H9 (cell line): ENCODE data around the gene ATP1A2. TPM values are rescaled to one million over a fixed set of nuclear protein-coding genes. Genes with fewer than 3 reads are reported as not detected.

Experiments used
- DNase-seq: peaks from one replicate; pipeline ENCODE4 v3.0.0-alpha.2; 2017
- H2AFZ ChIP-seq: one replicate; pipeline ENCODE4 v1.6.1; 2013; ENCODE audit warnings: mild to moderate bottlenecking, low read length, control low read depth, moderate library complexity
- H2AK5ac ChIP-seq: 2 replicates; pipeline ENCODE4 v1.6.1; 2013; ENCODE audit warnings: low read length, control low read depth, mixed read lengths; ENCODE audit not compliant: insufficient read length
- H2BK120ac ChIP-seq: one replicate; pipeline ENCODE4 v1.6.1; 2013; ENCODE audit warnings: low read depth, mild to moderate bottlenecking, low read length, control low read depth, inconsistent platforms; ENCODE audit not compliant: poor library complexity, severe bottlenecking
- H2BK12ac ChIP-seq: 2 replicates; pipeline ENCODE4 v1.6.1; 2013; ENCODE audit warnings: low read length, control low read depth, mixed read lengths, low read depth; ENCODE audit not compliant: insufficient read length
- H2BK15ac ChIP-seq: 2 replicates; pipeline ENCODE4 v1.6.1; 2013; ENCODE audit warnings: low read depth, low read length, control low read depth
- H2BK20ac ChIP-seq: one replicate; pipeline ENCODE4 v1.6.1; 2013; ENCODE audit warnings: low read depth, mild to moderate bottlenecking, low read length, control low read depth, inconsistent platforms; ENCODE audit not compliant: poor library complexity, severe bottlenecking
- H2BK5ac ChIP-seq: 2 replicates; pipeline ENCODE4 v1.6.1; 2013; ENCODE audit warnings: low read length, control low read depth, mixed read lengths; ENCODE audit not compliant: insufficient read length
- H3K14ac ChIP-seq: 2 replicates; pipeline ENCODE4 v1.6.1; 2013; ENCODE audit warnings: low read length, control low read depth; ENCODE audit not compliant: insufficient read depth
- H3K18ac ChIP-seq: 2 replicates; pipeline ENCODE4 v1.6.1; 2013; ENCODE audit warnings: low read depth, mild to moderate bottlenecking, mixed read lengths, low read length, control low read depth; ENCODE audit not compliant: insufficient read length
- H3K23ac ChIP-seq: 2 replicates; pipeline ENCODE4 v1.6.1; 2013; ENCODE audit warnings: low read length, control low read depth, mixed read lengths, low read depth; ENCODE audit not compliant: insufficient read length
- H3K23me2 ChIP-seq: 2 replicates; pipeline ENCODE4 v1.6.1; 2013; ENCODE audit warnings: low read depth, mild to moderate bottlenecking, mixed read lengths, low read length, control low read depth; ENCODE audit not compliant: insufficient read length, poor library complexity, severe bottlenecking
- H3K27ac ChIP-seq: 2 replicates; pipeline ENCODE4 v1.5.1; 2013; ENCODE audit warnings: low read length, control low read depth, mixed read lengths, low read depth; ENCODE audit not compliant: insufficient read length
- H3K27me3 ChIP-seq: 2 replicates; pipeline ENCODE4 v1.6.1; 2013; ENCODE audit warnings: low read length, control low read depth, inconsistent platforms; ENCODE audit not compliant: insufficient read depth
- H3K4ac ChIP-seq: 2 replicates; pipeline ENCODE4 v1.6.1; 2013; ENCODE audit warnings: low read depth, mild to moderate bottlenecking, control low read depth, inconsistent platforms, low read length, moderate library complexity
- H3K4me1 ChIP-seq: 2 replicates; pipeline ENCODE4 v1.6.1; 2013; ENCODE audit warnings: low read length, control low read depth, inconsistent platforms; ENCODE audit not compliant: insufficient read depth
- H3K4me2 ChIP-seq: 2 replicates; pipeline ENCODE4 v1.6.1; 2013; ENCODE audit warnings: low read length, control low read depth, mixed read lengths; ENCODE audit not compliant: insufficient read length, insufficient read depth
- H3K56ac ChIP-seq: 2 replicates; pipeline ENCODE4 v1.6.1; 2013; ENCODE audit warnings: low read depth, mild to moderate bottlenecking, mixed read lengths, low read length, control low read depth; ENCODE audit not compliant: insufficient read length
- H3K79me1 ChIP-seq: 2 replicates; pipeline ENCODE4 v1.6.1; 2013; ENCODE audit warnings: low read depth, mild to moderate bottlenecking, moderate library complexity, low read length, control low read depth, inconsistent platforms; ENCODE audit not compliant: insufficient read depth, poor library complexity, severe bottlenecking
- H3K79me2 ChIP-seq: 2 replicates; pipeline ENCODE4 v1.6.1; 2013; ENCODE audit warnings: low read length, control low read depth, inconsistent platforms; ENCODE audit not compliant: insufficient read depth
- H3K9ac ChIP-seq: 2 replicates; pipeline ENCODE4 v1.6.1; 2013; ENCODE audit warnings: low read length, control low read depth, mixed read lengths; ENCODE audit not compliant: insufficient read length; ENCODE audit errors: extremely low read depth
- H3K9me3 ChIP-seq: one replicate; pipeline ENCODE4 v1.6.1; 2013; ENCODE audit warnings: low read depth, low read length, inconsistent platforms; ENCODE audit not compliant: control insufficient read depth
- H3T11ph ChIP-seq: one replicate; pipeline ENCODE4 v1.6.1; 2013; ENCODE audit warnings: mild to moderate bottlenecking, low read length, control low read depth, inconsistent platforms
- H4K20me1 ChIP-seq: one replicate; pipeline ENCODE4 v1.6.1; 2013; ENCODE audit not compliant: control insufficient read depth, insufficient read length, insufficient read depth
- H4K5ac ChIP-seq: 2 replicates; pipeline ENCODE4 v1.6.1; 2013; ENCODE audit warnings: low read depth, mild to moderate bottlenecking, mixed read lengths, low read length, control low read depth; ENCODE audit not compliant: insufficient read length
- H4K8ac ChIP-seq: replicated peaks from 2 replicates; pipeline ENCODE4 v1.6.1; 2013; ENCODE audit warnings: low read length, control low read depth, mixed read lengths, low read depth; ENCODE audit not compliant: insufficient read length
- H4K91ac ChIP-seq: 2 replicates; pipeline ENCODE4 v1.6.1; 2013; ENCODE audit warnings: low read depth, mild to moderate bottlenecking, moderate library complexity, mixed read lengths, low read length, control low read depth; ENCODE audit not compliant: insufficient read length
- H3K27ac Mint-ChIP-seq, 3 experiments: 2 replicates in 2 of 3; 3 replicates in 1 of 3; pipeline ENCODE4 v1.8.0; 2020 to 2021; ENCODE audit warnings: mixed read lengths in 3 of 3, mild to moderate bottlenecking in 1 of 3, moderate library complexity in 1 of 3
- H3K27me3 Mint-ChIP-seq: 2 replicates; pipeline ENCODE4 v1.8.0; 2021; ENCODE audit warnings: low read depth, mild to moderate bottlenecking, moderate library complexity, mixed read lengths
- H3K36me3 Mint-ChIP-seq, 3 experiments: 2 replicates in 2 of 3; 3 replicates in 1 of 3; pipeline ENCODE4 v1.8.0; 2020 to 2021; ENCODE audit warnings: low read depth in 3 of 3, mixed read lengths in 3 of 3; ENCODE audit not compliant: insufficient read depth in 1 of 3
- H3K4me1 Mint-ChIP-seq, 2 experiments: 2 replicates each; pipeline ENCODE4 v1.8.0; 2020; ENCODE audit warnings: mixed read lengths in 2 of 2
- H3K4me3 Mint-ChIP-seq, 2 experiments: 2 replicates in 1 of 2; 3 replicates in 1 of 2; pipeline ENCODE4 v1.8.0; 2020 to 2021; ENCODE audit warnings: mild to moderate bottlenecking in 2 of 2, mixed read lengths in 2 of 2, moderate library complexity in 1 of 2
- H3K9me3 Mint-ChIP-seq, 2 experiments: 2 replicates in 1 of 2; 3 replicates in 1 of 2; pipeline ENCODE4 v1.8.0; 2020; ENCODE audit warnings: mild to moderate bottlenecking in 2 of 2, mixed read lengths in 2 of 2, moderate library complexity in 1 of 2
- WGBS: extraction: QIAGEN DNeasy Blood & Tissue Kit; methylation state at CpG from one replicate; pipeline ENCODE4 v1.1.7; 2013; ENCODE audit warnings: missing lambda C conversion rate, low lambda C conversion rate, mixed read lengths; ENCODE audit not compliant: insufficient read length; ENCODE audit errors: extremely low coverage; 5-methylcytosine and 5-hydroxymethylcytosine counted together
- total RNA-seq: library from RNA; stranded (reverse); gene quantifications from 2 replicates; pipeline ENCODE4 v1.2.1, GENCODE V29; 2021
- TF ChIP-seq, protein P1 (sequence below): fragments of 200-600 bp; sonication (generic); conservative IDR thresholded peaks from 3 replicates; pipeline ENCODE4 v1.8.0; 2021; ENCODE audit warnings: antibody characterized with exemption, mild to moderate bottlenecking

Gene ATP1A2
- total RNA-seq, 1 experiment from 2014 or later: 3.0 TPM

DNA sequence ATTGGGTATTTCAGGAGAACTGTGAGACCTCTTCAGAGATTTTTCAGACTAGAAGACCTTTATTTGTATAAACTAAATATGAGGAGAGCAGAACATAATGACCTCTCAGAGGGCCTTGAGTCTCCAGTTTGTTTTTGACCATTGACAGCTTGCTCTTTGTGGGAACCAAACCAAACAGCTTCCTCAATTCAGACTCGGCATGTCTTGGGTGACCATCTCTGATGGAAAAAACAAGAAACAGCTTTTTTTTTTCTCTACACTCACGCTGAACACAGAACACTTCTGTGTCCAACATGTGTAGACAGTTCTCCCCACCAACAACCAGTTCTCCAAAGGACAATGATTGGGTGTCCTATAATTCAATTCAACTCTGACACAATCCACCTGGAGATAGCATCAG, 47.4 kb downstream of the ATP1A2 start:
- H3K4me2 ChIP-seq: no peak overlapping the region
- Mint-ChIP-seq H3K36me3 (no peaks in the 10 kb centered on the region), H3K27me3 (peaks cover 31% of the 10 kb centered on the region), H3K9me3 (no peaks in the 10 kb centered on the region; a peak in 1 of 5 replicates), H3K4me3 (no peak overlapping the region), H3K4me1 (peaks cover 14 to 27% of the 10 kb centered on the region in 2 experiments), H3K27ac (no peak overlapping the region)
- TF ChIP-seq, protein P1, sequence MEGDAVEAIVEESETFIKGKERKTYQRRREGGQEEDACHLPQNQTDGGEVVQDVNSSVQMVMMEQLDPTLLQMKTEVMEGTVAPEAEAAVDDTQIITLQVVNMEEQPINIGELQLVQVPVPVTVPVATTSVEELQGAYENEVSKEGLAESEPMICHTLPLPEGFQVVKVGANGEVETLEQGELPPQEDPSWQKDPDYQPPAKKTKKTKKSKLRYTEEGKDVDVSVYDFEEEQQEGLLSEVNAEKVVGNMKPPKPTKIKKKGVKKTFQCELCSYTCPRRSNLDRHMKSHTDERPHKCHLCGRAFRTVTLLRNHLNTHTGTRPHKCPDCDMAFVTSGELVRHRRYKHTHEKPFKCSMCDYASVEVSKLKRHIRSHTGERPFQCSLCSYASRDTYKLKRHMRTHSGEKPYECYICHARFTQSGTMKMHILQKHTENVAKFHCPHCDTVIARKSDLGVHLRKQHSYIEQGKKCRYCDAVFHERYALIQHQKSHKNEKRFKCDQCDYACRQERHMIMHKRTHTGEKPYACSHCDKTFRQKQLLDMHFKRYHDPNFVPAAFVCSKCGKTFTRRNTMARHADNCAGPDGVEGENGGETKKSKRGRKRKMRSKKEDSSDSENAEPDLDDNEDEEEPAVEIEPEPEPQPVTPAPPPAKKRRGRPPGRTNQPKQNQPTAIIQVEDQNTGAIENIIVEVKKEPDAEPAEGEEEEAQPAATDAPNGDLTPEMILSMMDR: no peak
- H3K23ac ChIP-seq: no peak overlapping the region
- no peak overlapping the region for H3K56ac ChIP-seq
- H2BK120ac ChIP-seq: no peak overlapping the region
- H3K27ac ChIP-seq: no peak overlapping the region
- no peaks in the 10 kb centered on the region for H3K79me2 ChIP-seq
- no peak overlapping the region for H2BK5ac ChIP-seq
- H4K5ac ChIP-seq: no peak overlapping the region
- WGBS: no CpG with 5 or more reads among the region's 2 CpGs
- H3T11ph ChIP-seq: no peak overlapping the region
- no peaks in the 10 kb centered on the region for H3K79me1 ChIP-seq
- H3K9ac ChIP-seq: no peak overlapping the region
- no peak overlapping the region for H2AK5ac ChIP-seq
- H4K20me1 ChIP-seq: no peaks in the 10 kb centered on the region
- H3K18ac ChIP-seq: no peak overlapping the region
- H2BK20ac ChIP-seq: no peak overlapping the region
- DNase-seq: no peak
- no peak overlapping the region for H2BK15ac ChIP-seq
- no peaks in the 10 kb centered on the region for H3K9me3 ChIP-seq
- H4K91ac ChIP-seq: no peak overlapping the region
- no peak overlapping the region for H3K14ac ChIP-seq
- H2AFZ ChIP-seq: no peak overlapping the region
- H2BK12ac ChIP-seq: no peak overlapping the region
- no peaks in the 10 kb centered on the region for H3K23me2 ChIP-seq
- H3K27me3 ChIP-seq: no peaks in the 10 kb centered on the region
- H4K8ac ChIP-seq: no peak overlapping the region
- H3K4ac ChIP-seq: no peak overlapping the region
- peaks cover 4% of the 10 kb centered on the region; the same call in 1 of the 2 replicates for H3K4me1 ChIP-seq
